OCI-LY1 (cell line): ENCODE data around the gene GABARAPL2.
"Not testable (repeated sequence)": the region's sequence is repeated elsewhere in the genome, so short reads cannot be mapped to it uniquely, and the experiment has no call there.

ENCODE experiments used
- H2AFZ ChIP-seq: fragments of 200-600 bp; sonication (generic), shearing (Covaris generic); 2 replicates; pipeline ENCODE4 v1.6.0; 2014; ENCODE audit warnings: antibody characterized with exemption, mild to moderate bottlenecking, low read length
- H3F3A ChIP-seq: fragments of 200-600 bp; sonication (generic), shearing (Covaris generic); 2 replicates; pipeline ENCODE4 v1.6.0; 2014; ENCODE audit warnings: mild to moderate bottlenecking, antibody characterized with exemption, low read length, moderate library complexity; ENCODE audit not compliant: insufficient read depth
- H3K27ac ChIP-seq: fragments of 200-600 bp; sonication (generic); 2 replicates; pipeline ENCODE4 v1.5.1; 2014; ENCODE audit warnings: low read length, mixed run types, mild to moderate bottlenecking, low read depth; ENCODE audit not compliant: poor library complexity, severe bottlenecking
- H3K27me3 ChIP-seq: fragments of 200-600 bp; sonication (generic); 2 replicates; pipeline ENCODE4 v1.6.0; 2014; ENCODE audit warnings: antibody characterized with exemption, mild to moderate bottlenecking, low read length, moderate library complexity; ENCODE audit not compliant: insufficient read depth
- H3K36me3 ChIP-seq: fragments of 200-600 bp; sonication (generic); 2 replicates; pipeline ENCODE4 v1.6.1; 2014; ENCODE audit warnings: mild to moderate bottlenecking, antibody characterized with exemption, low read length, moderate library complexity, mixed read lengths; ENCODE audit not compliant: insufficient read depth
- H3K4me1 ChIP-seq: fragments of 200-600 bp; sonication (generic); 2 replicates; pipeline ENCODE4 v1.5.1; 2014; ENCODE audit warnings: mild to moderate bottlenecking, low read length, moderate library complexity; ENCODE audit not compliant: insufficient read depth, severe bottlenecking
- H3K4me2 ChIP-seq: fragments of 200-600 bp; sonication (generic), shearing (Covaris generic); 2 replicates; pipeline ENCODE4 v1.6.1; 2014; ENCODE audit warnings: low read length
- H3K4me3 ChIP-seq: fragments of 200-600 bp; sonication (generic); 2 replicates; pipeline ENCODE4 v1.5.1; 2014; ENCODE audit warnings: low read length, low read depth, mild to moderate bottlenecking, mixed read lengths; ENCODE audit not compliant: poor library complexity, severe bottlenecking
- H3K79me2 ChIP-seq: fragments of 200-600 bp; shearing (Covaris generic); 2 replicates; pipeline ENCODE4 v1.6.1; 2016; ENCODE audit warnings: mixed run types, low read length, mixed read lengths; ENCODE audit not compliant: insufficient read depth
- H3K9ac ChIP-seq: fragments of 200-600 bp; sonication (generic), shearing (Covaris generic); 2 replicates; pipeline ENCODE4 v1.6.1; 2014; ENCODE audit warnings: mild to moderate bottlenecking, low read length, mixed read lengths
- H3K9me2 ChIP-seq: fragments of 200-600 bp; sonication (generic), shearing (Covaris generic); 2 replicates; pipeline ENCODE4 v1.6.1; 2014; ENCODE audit warnings: low read depth, mild to moderate bottlenecking, low read length, mixed read lengths
- H3K9me3 ChIP-seq: fragments of 200-600 bp; shearing (Covaris generic); 2 replicates; pipeline ENCODE4 v1.6.1; 2014; ENCODE audit warnings: low read length, mixed read lengths
- H4K20me1 ChIP-seq: fragments of 200-600 bp; sonication (generic), shearing (Covaris generic); 2 replicates; pipeline ENCODE4 v1.6.0; 2016; ENCODE audit warnings: mild to moderate bottlenecking, low read length; ENCODE audit not compliant: insufficient read depth
- CTCF ChIP-seq: fragments of 200-600 bp; sonication (generic), shearing (Covaris generic); IDR thresholded peaks from 2 replicates; pipeline ENCODE4 v1.5.1; 2017; ENCODE audit warnings: mild to moderate bottlenecking, antibody characterized with exemption, low read length, moderate library complexity, mixed read lengths
- EZH2 ChIP-seq: fragments of 200-600 bp; sonication (generic), shearing (Covaris generic); IDR thresholded peaks from 2 replicates; pipeline ENCODE4 v1.8.0; 2017; ENCODE audit warnings: borderline replicate concordance, mixed run types, mild to moderate bottlenecking, antibody characterized with exemption, low read length, moderate library complexity, mixed read lengths

The GABARAPL2 gene

GRCh38 chr16:75535211-75535843 is 30.9 kb upstream of the GABARAPL2 start:
- H3K4me2 ChIP-seq, result no peak overlapping the region
- H3K9me3 ChIP-seq, result no peaks in the 10 kb centered on the region
- no peaks in the 10 kb centered on the region for H3K4me1 ChIP-seq
- no peaks in the 10 kb centered on the region for H4K20me1 ChIP-seq
- no peak overlapping the region for H3K4me3 ChIP-seq
- H3K9ac ChIP-seq, result no peak overlapping the region
- H3K9me2 ChIP-seq, result no peaks in the 10 kb centered on the region
- H3K27me3 ChIP-seq, result 0 out of 2 replicates have a peak, but pooled peaks cover 3% of the 10 kb centered on the region
- TF ChIP-seq EZH2, result no peak
- TF ChIP-seq CTCF, result no peak
- no peak overlapping the region for H2AFZ ChIP-seq
- no peaks in the 10 kb centered on the region for H3K79me2 ChIP-seq
- no peaks in the 10 kb centered on the region for H3F3A ChIP-seq
- H3K36me3 ChIP-seq, result no peaks in the 10 kb centered on the region
- no peak overlapping the region for H3K27ac ChIP-seq

- H3K9ac ChIP-seq, result no peak within 1 kb of the TSS
- H3K27ac ChIP-seq, result no peak within 1 kb of the TSS
Observed at GRCh38 chr16:75535901-75536300, 30.3 kb upstream of the GABARAPL2 start, which contains the start of gene CHST5. Gene CHST5, minus strand, starts transcription at chr16:75536108. Its CDS starts 5,724 bp downstream, at chr16:75530384.

GRCh38 chr16:75537776-75538175 is 28.4 kb upstream of the GABARAPL2 start:
- Histone ChIP-seq H3F3A (no peaks in the 10 kb centered on the region), H3K36me3 (no peaks in the 10 kb centered on the region), H3K79me2 (no peaks in the 10 kb centered on the region), H3K9ac (no peak overlapping the region), H3K27ac (no peak overlapping the region), H3K9me3 (no peaks in the 10 kb centered on the region), H4K20me1 (no peaks in the 10 kb centered on the region), H2AFZ (no peak overlapping the region), H3K27me3 (no peaks in the 10 kb centered on the region), H3K4me2 (no peak overlapping the region), H3K9me2 (no peaks in the 10 kb centered on the region), H3K4me3 (no peak overlapping the region), H3K4me1 (no peaks in the 10 kb centered on the region)
- TF ChIP-seq CTCF, result no peak
- no peak for TF ChIP-seq EZH2

More at GRCh38 chr16:75535901-75536300, 30.3 kb upstream of the GABARAPL2 start, which contains the start of gene CHST5:
- no peaks in the 10 kb centered on the region for H3K4me1 ChIP-seq
- TF ChIP-seq CTCF (no peak), EZH2 (no peak)
- H3K79me2 ChIP-seq, result no peaks in the 10 kb centered on the region
- H4K20me1 ChIP-seq, result no peaks in the 10 kb centered on the region
- H3K9me2 ChIP-seq, result no peaks in the 10 kb centered on the region
- H3K4me3 ChIP-seq, result no peak within 1 kb of the TSS
- H2AFZ ChIP-seq, result no peak within 1 kb of the TSS
- no peaks in the 10 kb centered on the region for H3K36me3 ChIP-seq
- no peak within 1 kb of the TSS for H3K4me2 ChIP-seq
- 0 out of 2 replicates have a peak, but pooled peaks cover 3% of the 10 kb centered on the region for H3K27me3 ChIP-seq
- no peaks in the 10 kb centered on the region for H3K9me3 ChIP-seq
- no peaks in the 10 kb centered on the region for H3F3A ChIP-seq

- H3K9ac ChIP-seq, H3K4me1 ChIP-seq, H3K9me2 ChIP-seq, H4K20me1 ChIP-seq, H3K27me3 ChIP-seq, H3K36me3 ChIP-seq, H3K9me3 ChIP-seq, H2AFZ ChIP-seq, H3K4me3 ChIP-seq, H3K4me2 ChIP-seq, H3K79me2 ChIP-seq, H3F3A ChIP-seq, H3K27ac ChIP-seq: not testable (repeated sequence)
Observed at GRCh38 chr16:75538882-75539565, 27.2 kb upstream of the GABARAPL2 start.
